Endothelial cell of umbilical vein (primary cell): ENCODE results near the gene PPFIBP1. TPM values are rescaled to one million over a fixed set of nuclear protein-coding genes. Genes with fewer than 3 reads are reported as not detected.

Experiments used
- BruUV-seq: library from RNA; stranded (reverse); fragments of 400-500 nt; replicated peaks from 2 replicates; lab custom pipeline; 2021; lab: Mats Ljungman, UMichigan
- CTCF ChIA-PET: fragments of 300-600, 350-600 bp; sonication (Branson Sonifier 250); formaldehyde crosslinking; loops from one replicate; lab custom pipeline; 2021; ENCODE audit warnings: antibody characterized with exemption, inconsistent platforms; lab: Charles Lee
- POLR2A ChIA-PET: fragments of 300-600, 350-600 bp; sonication (Branson Sonifier 250); formaldehyde crosslinking; loops from one replicate; lab custom pipeline; 2021; ENCODE audit warnings: antibody characterized with exemption, inconsistent platforms; lab: Charles Lee
- DNase-seq: peaks from one replicate; pipeline ENCODE4 v3.0.0-alpha.2; 2011; ENCODE audit warnings: low read depth, low spot score
- FAIRE-seq: peaks from 2 replicates; lab custom pipeline; 2011; peaks lifted over from hg19 to GRCh38; lab: Jason Lieb, UNC
- H2AFZ ChIP-seq: 2 replicates; pipeline ENCODE4 v1.6.0; 2012; ENCODE audit warnings: low read depth, low read length, control low read depth, inconsistent platforms
- H3K27ac ChIP-seq: 2 replicates; pipeline ENCODE4 v1.5.1; 2011; ENCODE audit warnings: low read depth, mild to moderate bottlenecking, control low read depth, low read length, moderate library complexity; ENCODE audit not compliant: insufficient read depth
- H3K27me3 ChIP-seq, 2 experiments: 2 replicates each; pipeline versions ENCODE4 v1.6.0 to v1.6.1; 2011; ENCODE audit warnings: low read length in 2 of 2, mixed read lengths in 1 of 2; ENCODE audit not compliant: control insufficient read depth in 2 of 2, insufficient read depth in 2 of 2
- H3K36me3 ChIP-seq, 2 experiments: 2 replicates in 1 of 2; 3 replicates in 1 of 2; pipeline ENCODE4 v1.5.1; 2011; ENCODE audit warnings: low read length in 2 of 2, mild to moderate bottlenecking in 1 of 2, moderate library complexity in 1 of 2; ENCODE audit not compliant: control insufficient read depth in 2 of 2, insufficient read depth in 2 of 2; ENCODE audit errors: extremely low read depth in 1 of 2
- H3K4me1 ChIP-seq: 3 replicates; pipeline ENCODE4 v1.5.1; 2011; ENCODE audit warnings: mild to moderate bottlenecking, low read length; ENCODE audit not compliant: control insufficient read depth, insufficient read depth; ENCODE audit errors: extremely low read depth
- H3K4me2 ChIP-seq: 2 replicates; pipeline ENCODE4 v1.6.1; 2011; ENCODE audit warnings: low read length, control low read depth, mixed read lengths; ENCODE audit not compliant: insufficient read depth
- H3K4me3 ChIP-seq, 3 experiments: fragments of 200-600 bp in 1 of 3; sonication (generic), shearing (Covaris generic) in 1 of 3; replicated peaks in 1 of 3; 2 replicates each; pipeline ENCODE4 v1.5.1; 2011 to 2016; ENCODE audit warnings: control low read depth in 3 of 3, low read length in 3 of 3, mild to moderate bottlenecking in 2 of 3, inconsistent platforms in 1 of 3, low read depth in 1 of 3, moderate library complexity in 1 of 3; ENCODE audit not compliant: insufficient read depth in 1 of 3
- H3K79me2 ChIP-seq: 2 replicates; pipeline ENCODE4 v1.6.0; 2012; ENCODE audit warnings: low read length, inconsistent platforms; ENCODE audit not compliant: control insufficient read depth, insufficient read depth
- H3K9ac ChIP-seq: replicated peaks from 2 replicates; pipeline ENCODE3; 2011; ENCODE audit warnings: low read length, control low read depth; ENCODE audit not compliant: insufficient read depth; ENCODE audit errors: extremely low read depth
- H3K9me1 ChIP-seq: replicated peaks from 3 replicates; pipeline ENCODE4 v1.6.0; 2011; ENCODE audit warnings: mild to moderate bottlenecking, low read length; ENCODE audit not compliant: control insufficient read depth, insufficient read depth; ENCODE audit errors: extremely low read depth
- H3K9me3 ChIP-seq: replicated peaks from 2 replicates; pipeline ENCODE4 v1.5.1; 2012; ENCODE audit warnings: low read length, inconsistent platforms; ENCODE audit not compliant: control insufficient read depth, insufficient read depth
- H4K20me1 ChIP-seq: replicated peaks from 2 replicates; pipeline ENCODE3; 2011; ENCODE audit warnings: mild to moderate bottlenecking, low read length; ENCODE audit not compliant: control insufficient read depth, insufficient read depth; ENCODE audit errors: extremely low read depth
- CTCF ChIP-seq, 2 donors: IDR thresholded peaks; 1 replicate in 1 of 2; 2 replicates in 1 of 2; pipeline ENCODE4 v1.5.1; 2011; ENCODE audit warnings: low read length in 2 of 2, mild to moderate bottlenecking in 2 of 2, moderate library complexity in 2 of 2, control low read depth in 1 of 2, inconsistent platforms in 1 of 2, low read depth in 1 of 2; ENCODE audit not compliant: insufficient read depth in 1 of 2; ENCODE audit errors: extremely low read depth in 1 of 2
- FOS ChIP-seq: IDR thresholded peaks from 2 replicates; pipeline ENCODE4 v1.6.1; 2011; ENCODE audit warnings: mild to moderate bottlenecking, low read length, moderate library complexity, borderline replicate concordance; ENCODE audit not compliant: insufficient read depth
- GATA2 ChIP-seq: IDR thresholded peaks from 2 replicates; pipeline ENCODE4 v1.7.0; 2011; ENCODE audit warnings: low read depth, mild to moderate bottlenecking, moderate library complexity, mixed read lengths, low read length; ENCODE audit not compliant: insufficient read length, insufficient read depth
- JUN ChIP-seq: IDR thresholded peaks from 2 replicates; pipeline ENCODE4 v1.6.1; 2011; ENCODE audit warnings: borderline replicate concordance, low read depth; ENCODE audit not compliant: insufficient read length, insufficient read depth
- MAX ChIP-seq: IDR thresholded peaks from 2 replicates; pipeline ENCODE4 v1.6.1; 2011; ENCODE audit not compliant: insufficient read depth, insufficient read length
- MYC ChIP-seq: IDR thresholded peaks from one replicate; pipeline ENCODE4 v1.6.1; 2011; ENCODE audit warnings: mild to moderate bottlenecking, low read depth, low read length
- POLR2A ChIP-seq: IDR thresholded peaks from 2 replicates; pipeline ENCODE4 v1.6.1; 2012; ENCODE audit warnings: low read depth, mild to moderate bottlenecking, control low read depth, low read length
- POLR2AphosphoS5 ChIP-seq: IDR thresholded peaks from 2 replicates; pipeline ENCODE4 v1.6.1; 2012; ENCODE audit warnings: low read depth, mild to moderate bottlenecking, control low read depth, low read length, moderate library complexity; ENCODE audit not compliant: insufficient read depth
- dilution Hi-C: fragments of 300-500 bp; cut with MboI; formaldehyde crosslinking; loops from one replicate; pipeline ENCODE4 v1.15.0; 2019; ENCODE audit warnings: low sequenced_read_pairs; ENCODE audit not compliant: extremely low pct_ligation_motif_present
- intact Hi-C: fragments of 100-400 bp; cut with micrococcal nuclease; formaldehyde crosslinking; loops from one replicate; pipeline ENCODE4 v1.10.0; 2022
- polyA plus RNA-seq, 4 experiments: library from polyadenylated mRNA; depleted of rRNA in 3 of 4; stranded (reverse) in 3 of 4; unstranded in 1 of 4; fragments of >200 nt; gene quantifications; 2 replicates each; pipeline versions ENCODE4 v1.2.1 to v1.2.3, GENCODE V29; 2011 to 2012; ENCODE audit warnings: missing spikeins in 1 of 4
- total RNA-seq: library from RNA; stranded (reverse); gene quantifications from 2 replicates; pipeline ENCODE4 v1.2.3, GENCODE V29; 2021

The PPFIBP1 gene
- total and polyA plus RNA-seq, 2 donors (not counting 3 experiments of a cell fraction or from before 2014, with no cell fraction given) = 45.5 to 154 TPM

- no peaks in the 10 kb centered on the region for H3K36me3 ChIP-seq
- ChIA-PET CTCF (no interaction called here), POLR2A (no interaction called here)
- DNase-seq = no peak
- no peak overlapping the region for H3K9ac ChIP-seq
- no peaks in the 10 kb centered on the region for H3K4me1 ChIP-seq
- FAIRE-seq = no peak
- no peaks in the 10 kb centered on the region for H3K27me3 ChIP-seq
- no peaks in the 10 kb centered on the region for H3K79me2 ChIP-seq
- no peaks in the 10 kb centered on the region for H3K9me1 ChIP-seq
- no TSS peak for BruUV-seq
- no peak overlapping the region for H3K4me2 ChIP-seq
- no peak overlapping the region for H3K27ac ChIP-seq
- no peak for TF ChIP-seq POLR2A
- no peak for TF ChIP-seq MAX
- TF ChIP-seq CTCF (IDR thresholded peaks at IDR 0.05; ENCODE audit: extremely low read depth in 1 of 2, insufficient read depth in 1 of 2, low read depth in 1 of 2, low read length in 2 of 2) = no peak
- no peak for TF ChIP-seq POLR2AphosphoS5
- TF ChIP-seq JUN = no peak
- TF ChIP-seq MYC = no peak
- TF ChIP-seq FOS = no peak
- no peak for TF ChIP-seq GATA2
- H3K4me3 ChIP-seq = no peak overlapping the region
- dilution Hi-C loops (no loop called here), intact Hi-C loops (no loop called here)
- H3K9me3 ChIP-seq = no peaks in the 10 kb centered on the region
- no peak overlapping the region for H2AFZ ChIP-seq
- no peaks in the 10 kb centered on the region for H4K20me1 ChIP-seq
These were observed 12.8 kb upstream of the PPFIBP1 start for GRCh38 chr12:27511031-27511722.
